HG03460 (cell line): ENCODE data around the gene TBC1D22A.
"Not testable (repeated sequence)": the region's sequence is repeated elsewhere in the genome, so short reads cannot be mapped to it uniquely, and the experiment has no call there.

ENCODE experiments used
- ATAC-seq: cut with Tn5 transposase; IDR thresholded peaks from one replicate; pipeline ENCODE4 v1.9.1; 2021; ENCODE audit not compliant: unreplicated experiment

TBC1D22A gene

DNA sequence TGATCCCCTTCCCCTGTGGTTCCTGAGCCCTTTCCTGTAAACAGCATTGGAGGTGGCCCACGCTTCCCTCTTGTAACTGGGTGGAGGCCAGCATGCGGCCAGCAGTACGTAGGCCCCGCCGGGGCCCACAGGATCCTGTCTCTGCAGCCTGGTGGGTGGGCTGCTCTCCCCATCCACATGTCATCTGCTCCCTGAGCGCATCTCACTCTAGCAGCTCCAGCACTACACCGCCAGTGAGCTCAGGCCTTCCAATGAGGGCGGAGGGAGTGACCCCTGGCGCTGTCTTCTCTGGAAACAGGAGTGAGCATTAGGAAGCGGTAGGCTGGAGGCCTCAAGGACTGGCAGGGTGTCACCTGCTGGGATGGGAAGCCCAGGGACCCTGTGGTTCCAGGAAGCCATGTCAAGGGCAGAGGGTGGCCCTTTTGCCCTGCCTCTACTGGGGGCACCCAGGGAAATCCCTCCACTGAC is 363.9 kb downstream of the TBC1D22A start:
- ATAC-seq: no peak

DNA sequence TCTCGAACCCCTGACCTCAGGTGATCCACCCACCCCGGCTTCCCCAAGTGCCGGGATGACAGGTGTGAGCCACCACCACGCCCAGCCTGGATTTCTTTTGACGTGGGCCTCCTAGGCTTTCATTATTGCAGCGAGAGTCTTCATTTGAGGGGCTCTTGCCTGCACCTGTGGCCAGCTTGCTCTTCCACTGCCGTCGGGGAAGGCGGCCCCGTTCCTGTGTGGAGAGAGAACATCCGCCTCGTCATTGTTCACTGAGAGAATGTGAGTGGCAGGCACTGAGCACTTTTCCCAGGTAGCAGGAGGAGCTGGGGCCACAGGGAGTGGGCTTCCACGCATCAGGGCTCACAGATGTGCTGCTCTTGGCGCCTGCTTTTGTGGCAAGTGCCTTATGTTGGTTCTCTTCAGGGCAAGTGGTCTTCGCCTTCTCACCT is 365.0 kb downstream of the TBC1D22A start:
- no peak for ATAC-seq

GRCh38 chr22:47128216-47128615 is 365.8 kb downstream of the TBC1D22A start:
- ATAC-seq: no peak

- no peak for ATAC-seq
Measured at GRCh38 chr22:47128622-47129215, 366.3 kb downstream of the TBC1D22A start.

DNA sequence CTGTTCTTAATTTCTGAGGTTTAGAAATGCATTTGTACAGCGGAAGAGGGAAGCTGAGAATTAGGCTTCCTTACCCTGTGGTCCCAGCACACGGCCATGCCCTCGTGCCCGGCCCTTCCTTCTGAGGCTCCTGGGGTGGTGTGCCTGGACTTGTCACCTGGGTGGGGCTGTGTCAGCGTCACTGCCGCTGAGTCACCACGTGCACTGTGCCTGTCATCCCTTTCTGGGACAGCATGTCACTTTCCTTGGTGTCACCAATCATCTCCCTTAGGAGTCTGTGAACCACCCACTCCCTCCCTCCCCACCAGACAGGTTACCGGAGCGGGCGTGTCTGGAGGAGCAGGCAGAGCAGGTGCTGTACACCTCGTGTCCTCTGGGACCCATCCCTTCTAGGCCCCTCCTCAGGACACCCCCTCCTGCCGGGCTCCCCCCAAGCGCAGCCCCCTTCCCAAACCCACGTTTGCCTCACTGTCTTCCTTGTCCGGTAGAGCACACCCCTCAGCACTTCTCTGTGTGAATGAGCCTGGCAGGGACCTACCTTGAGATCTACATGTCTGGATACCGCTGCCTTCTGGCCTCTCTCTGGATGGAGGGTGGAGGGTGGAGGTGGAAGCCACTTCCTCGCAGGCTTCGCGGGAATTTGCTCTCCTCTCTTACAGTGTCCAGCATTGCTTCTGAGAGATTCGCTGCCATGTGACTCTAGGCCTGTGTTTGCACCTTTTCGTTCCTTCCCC is 367.6 kb downstream of the TBC1D22A start:
- no peak for ATAC-seq

GRCh38 chr22:47130883-47131631 is 368.6 kb downstream of the TBC1D22A start:
- ATAC-seq: no peak

- no peak for ATAC-seq
Measured at GRCh38 chr22:47131632-47132427, 369.4 kb downstream of the TBC1D22A start.

DNA sequence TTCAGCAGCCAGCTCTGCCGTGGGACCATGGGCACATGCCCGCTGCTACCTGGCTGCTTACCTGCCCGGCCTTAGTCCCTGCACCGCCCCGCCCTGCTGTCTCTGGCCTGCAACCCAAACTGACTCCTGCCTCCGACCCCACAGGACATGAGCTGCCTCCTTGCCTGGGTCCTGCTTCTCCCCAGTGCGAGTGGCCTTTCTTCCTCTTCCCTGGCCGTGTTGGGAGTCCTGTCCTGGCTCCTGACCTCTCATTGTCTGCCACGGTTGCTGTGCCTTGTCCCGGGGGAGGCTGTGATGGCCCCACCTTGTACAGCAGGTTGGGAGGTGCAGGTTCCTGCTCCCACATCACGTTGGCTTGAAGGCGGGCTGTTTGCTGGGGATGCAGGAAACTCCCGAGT is 370.0 kb downstream of the TBC1D22A start:
- ATAC-seq: no peak

DNA sequence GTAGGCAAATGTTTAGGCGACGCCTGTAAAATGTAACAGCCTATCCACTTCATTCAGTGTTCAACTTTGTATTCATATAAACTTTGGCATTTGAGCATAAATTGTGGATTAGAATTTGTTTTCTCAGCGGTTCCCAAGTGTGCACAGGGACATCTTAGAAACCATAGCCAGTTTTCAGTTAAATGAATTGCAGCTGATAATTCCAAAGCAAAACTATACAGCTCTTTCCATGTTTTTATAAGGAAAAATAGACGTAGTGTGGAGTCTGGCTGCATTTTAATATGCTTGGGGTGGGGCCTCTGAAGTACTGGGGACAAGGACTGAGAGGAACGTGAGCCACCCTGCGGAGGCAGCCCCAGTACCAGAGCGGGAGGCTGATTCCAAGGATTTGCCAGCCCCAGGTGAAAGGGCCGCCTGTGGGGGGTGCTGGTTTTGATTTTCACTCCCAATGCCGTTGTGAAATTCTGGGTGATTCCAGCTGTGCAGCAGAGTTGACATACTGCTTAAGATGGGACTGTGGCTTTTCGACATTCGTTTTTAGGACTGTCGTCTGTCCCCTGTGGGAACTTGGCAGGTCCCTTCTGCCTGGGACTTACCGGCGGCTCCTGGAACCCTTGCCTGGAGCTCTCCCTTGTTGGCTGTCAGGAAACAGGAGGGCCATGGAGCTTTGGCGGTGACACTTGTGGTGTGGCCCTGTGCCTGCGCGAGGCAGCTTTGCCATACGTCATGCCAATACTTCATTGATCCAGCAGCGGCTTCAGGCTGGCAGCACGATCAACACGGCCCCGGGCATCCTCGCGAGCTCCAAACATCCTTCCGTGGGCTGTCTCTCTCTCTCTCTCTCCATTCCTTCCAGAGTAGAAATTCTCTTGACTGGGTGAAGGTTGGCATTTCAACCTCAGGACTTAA is 370.9 kb downstream of the TBC1D22A start:
- ATAC-seq: no peak

DNA sequence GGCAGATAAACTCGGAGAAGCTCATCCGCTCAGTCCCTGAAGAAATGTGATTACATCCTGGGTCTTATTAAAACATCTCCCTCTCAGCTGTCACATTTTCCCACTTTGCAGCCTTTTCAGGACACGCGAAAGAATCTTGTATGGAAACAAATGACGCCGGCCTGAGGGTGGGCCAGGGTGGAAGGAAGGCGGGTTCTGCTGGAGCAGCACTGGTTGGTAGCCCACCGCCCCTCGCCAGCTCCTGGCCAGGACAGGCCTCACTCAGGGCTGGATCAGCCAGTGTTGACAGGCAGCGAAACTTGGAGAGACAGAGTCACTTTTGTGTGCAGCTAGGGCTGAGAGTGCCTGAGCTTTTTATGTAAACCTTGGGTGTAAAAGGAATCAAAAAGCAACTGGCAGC is 371.8 kb downstream of the TBC1D22A start:
- no peak for ATAC-seq

DNA sequence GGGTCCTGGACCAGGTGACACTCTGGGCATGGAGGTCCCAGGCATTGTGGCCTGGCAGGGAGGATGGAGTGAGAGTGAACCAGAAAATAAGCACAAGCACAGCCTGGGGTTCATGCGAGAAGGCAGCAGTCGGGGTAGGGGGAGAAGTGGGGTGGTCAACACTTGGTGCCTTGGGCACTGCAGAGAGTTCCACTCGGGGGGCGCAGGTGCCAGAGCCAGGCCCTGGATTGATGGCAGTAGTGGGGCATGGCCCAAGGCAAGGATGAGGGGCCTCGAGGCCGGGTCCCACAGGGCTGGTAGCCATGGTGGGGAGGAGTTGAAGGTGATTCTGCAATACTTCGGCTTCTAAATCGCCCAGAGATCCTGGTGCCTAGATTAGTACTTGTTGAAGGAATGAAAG is 372.9 kb downstream of the TBC1D22A start:
- ATAC-seq: no peak

GRCh38 chr22:47136050-47136449 is 373.6 kb downstream of the TBC1D22A start:
- no peak for ATAC-seq

DNA sequence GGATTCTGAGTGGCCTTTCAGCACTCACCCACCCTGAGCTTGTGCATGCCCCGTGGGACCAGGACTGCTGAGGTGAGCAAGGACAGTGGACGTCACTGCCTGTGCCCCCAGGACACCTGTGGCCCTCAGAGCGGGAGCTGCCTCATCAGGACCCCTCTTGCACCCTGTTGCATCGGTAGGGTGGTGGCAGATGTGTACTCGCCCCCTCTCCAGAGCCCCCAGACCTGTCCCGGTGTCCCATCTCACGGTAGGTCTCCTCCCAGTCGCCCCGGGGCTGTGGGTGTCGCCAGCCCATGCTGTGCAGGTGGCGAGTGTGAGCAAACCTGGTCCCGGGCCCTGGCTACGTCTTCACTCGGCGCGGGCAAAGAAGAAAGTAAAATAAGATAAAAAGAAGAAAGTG is 374.2 kb downstream of the TBC1D22A start:
- ATAC-seq: no peak

DNA sequence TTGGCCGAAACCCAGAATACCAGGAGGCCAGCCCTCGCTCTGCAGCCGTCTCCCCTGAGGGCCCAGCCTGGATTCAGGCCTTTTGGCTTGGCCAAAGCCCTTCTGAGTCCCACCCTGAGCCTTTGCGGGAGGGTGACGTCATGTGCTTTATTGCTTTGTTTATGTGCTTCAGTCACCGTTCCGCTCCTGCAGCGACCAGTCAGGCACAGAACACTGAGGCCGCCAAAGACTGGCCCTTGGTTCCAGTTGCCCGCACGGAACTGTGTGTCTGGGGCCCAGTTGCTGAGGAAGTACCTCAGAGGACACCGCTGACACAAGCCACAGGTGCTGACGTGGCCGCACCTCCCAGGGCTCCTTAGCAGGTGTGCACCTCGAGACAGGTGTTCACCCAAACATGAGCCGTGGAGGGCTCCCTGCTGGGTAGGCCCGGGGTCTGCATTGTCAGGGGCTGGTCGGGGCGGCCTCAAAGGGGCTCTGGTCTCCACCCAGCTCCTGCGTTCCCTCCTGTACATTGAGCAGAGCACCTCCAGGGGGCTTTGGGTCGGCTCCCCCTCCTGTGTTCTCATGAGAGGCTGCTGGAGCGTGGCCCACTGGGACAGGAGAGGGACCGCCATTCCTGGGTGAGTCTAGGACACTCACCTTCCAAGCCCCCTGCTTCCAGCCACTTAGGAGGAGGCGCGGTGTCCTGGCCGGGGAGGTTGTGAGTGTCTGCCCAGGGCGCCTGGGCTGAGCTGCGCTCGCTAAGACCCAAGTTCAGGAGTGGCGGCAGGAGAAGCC is 376.8 kb downstream of the TBC1D22A start:
- no peak for ATAC-seq

DNA sequence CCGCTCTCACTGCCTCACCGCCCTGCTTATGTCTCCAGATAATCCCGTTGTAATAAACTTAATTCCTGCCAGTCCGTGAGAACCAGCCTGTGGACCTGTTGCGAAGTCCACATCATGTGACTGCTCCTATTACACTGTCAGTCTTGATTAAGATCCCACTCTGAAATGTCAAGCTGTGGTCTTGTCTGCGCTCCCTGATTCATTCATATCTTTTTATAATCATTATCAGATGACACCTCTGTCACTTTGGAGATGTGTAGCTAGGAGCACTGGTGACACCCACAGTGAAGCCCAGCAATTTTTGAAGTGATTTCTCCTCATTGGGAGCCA is 377.3 kb downstream of the TBC1D22A start:
- no peak for ATAC-seq

GRCh38 chr22:47140975-47141374 is 378.5 kb downstream of the TBC1D22A start:
- not testable (repeated sequence) for ATAC-seq

- no peak for ATAC-seq
Measured at GRCh38 chr22:47142427-47143046, 380.1 kb downstream of the TBC1D22A start.

- ATAC-seq: no peak
Measured at GRCh38 chr22:47143249-47143938, 380.9 kb downstream of the TBC1D22A start.
